ENCODE results near the gene OR4N2.
"Not testable (repeated sequence)": the region's sequence is repeated elsewhere in the genome, so short reads cannot be mapped to it uniquely, and the experiment has no call there.

OR4N2 gene, protein sequence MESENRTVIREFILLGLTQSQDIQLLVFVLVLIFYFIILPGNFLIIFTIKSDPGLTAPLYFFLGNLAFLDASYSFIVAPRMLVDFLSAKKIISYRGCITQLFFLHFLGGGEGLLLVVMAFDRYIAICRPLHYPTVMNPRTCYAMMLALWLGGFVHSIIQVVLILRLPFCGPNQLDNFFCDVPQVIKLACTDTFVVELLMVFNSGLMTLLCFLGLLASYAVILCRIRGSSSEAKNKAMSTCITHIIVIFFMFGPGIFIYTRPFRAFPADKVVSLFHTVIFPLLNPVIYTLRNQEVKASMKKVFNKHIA

GRCh38 chr14:19803470-19803869, at the start of gene OR4N2:
OR4N2 (plus strand) TSS chr14:19803770; CDS start chr14:19827449, 23,679 bp downstream.
- H3K4me3 ChIP-seq; DNase-seq (ENCODE audit: low spot score in 2 of 2); H3K36me3 ChIP-seq (replicated peaks); in situ Hi-C loops (cut with MboI; ENCODE audit: low sequenced_read_pairs); H3K4me1 ChIP-seq; H3K27me3 ChIP-seq (ENCODE audit: low read depth): not testable (repeated sequence)
- peaks cover 22% of the 10 kb centered on the region for H3K9me3 ChIP-seq

- DNase-seq (ENCODE audit: low spot score in 2 of 2), result no peak
- no peak overlapping the region for H3K4me3 ChIP-seq
- H3K4me1 ChIP-seq, result no peaks in the 10 kb centered on the region
- H3K36me3 ChIP-seq (replicated peaks), result no peaks in the 10 kb centered on the region
- peaks cover 11% of the 10 kb centered on the region for H3K9me3 ChIP-seq
- in situ Hi-C loops (cut with MboI; ENCODE audit: low sequenced_read_pairs), result no loop called here
- H3K27me3 ChIP-seq (ENCODE audit: low read depth), result no peaks in the 10 kb centered on the region
Observed at GRCh38 chr14:19754172-19754571, 49.4 kb upstream of the OR4N2 start.

- DNase-seq (ENCODE audit: low spot score in 2 of 2); H3K27me3 ChIP-seq (ENCODE audit: low read depth); H3K4me3 ChIP-seq; H3K36me3 ChIP-seq (replicated peaks); H3K4me1 ChIP-seq; in situ Hi-C loops (cut with MboI; ENCODE audit: low sequenced_read_pairs): not testable (repeated sequence)
- peaks cover 15% of the 10 kb centered on the region for H3K9me3 ChIP-seq
Observed at GRCh38 chr14:19771491-19771890, 32.1 kb upstream of the OR4N2 start.

DNA sequence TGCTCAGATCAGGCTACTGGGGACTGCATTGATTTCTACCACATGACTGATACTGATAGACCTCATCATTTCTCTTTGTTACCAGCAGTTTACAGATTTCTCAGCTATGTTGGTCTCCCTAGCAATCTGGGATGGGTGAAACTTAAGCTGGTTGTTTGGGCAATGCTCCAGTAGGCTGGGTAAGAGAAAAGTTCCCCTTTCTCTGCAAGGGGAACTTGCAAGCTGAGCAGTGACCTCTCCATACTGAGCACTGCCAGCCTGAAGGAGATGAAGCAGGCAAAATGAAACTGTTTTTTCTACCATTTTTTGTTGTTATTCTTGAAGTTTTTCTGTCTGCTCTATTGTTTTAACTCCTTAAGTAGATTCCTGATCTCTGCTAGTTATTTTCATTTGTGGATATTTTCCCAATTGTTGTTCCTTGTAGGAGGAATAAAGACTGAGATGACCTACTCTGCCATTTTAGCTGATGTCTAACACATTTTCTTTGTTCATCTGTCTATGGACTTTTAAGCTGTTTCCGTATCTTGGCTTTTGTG, 31.6 kb upstream of the OR4N2 start:
- DNase-seq (ENCODE audit: low spot score in 2 of 2), result no peak
- in situ Hi-C loops (cut with MboI; ENCODE audit: low sequenced_read_pairs), result no loop called here
- Histone ChIP-seq H3K9me3 (peaks cover 15% of the 10 kb centered on the region), H3K4me3 (no peak overlapping the region), H3K36me3 (replicated peaks) (no peaks in the 10 kb centered on the region), H3K4me1 (no peaks in the 10 kb centered on the region), H3K27me3 (ENCODE audit: low read depth) (no peaks in the 10 kb centered on the region)

- peaks cover 19% of the 10 kb centered on the region for H3K9me3 ChIP-seq
- H3K36me3 ChIP-seq (replicated peaks); H3K4me3 ChIP-seq; DNase-seq (ENCODE audit: low spot score in 2 of 2); H3K4me1 ChIP-seq; in situ Hi-C loops (cut with MboI; ENCODE audit: low sequenced_read_pairs); H3K27me3 ChIP-seq (ENCODE audit: low read depth): not testable (repeated sequence)
Observed at GRCh38 chr14:19772454-19772853, 31.1 kb upstream of the OR4N2 start.

- DNase-seq (ENCODE audit: low spot score in 2 of 2); H3K4me3 ChIP-seq; H3K27me3 ChIP-seq (ENCODE audit: low read depth); H3K36me3 ChIP-seq (replicated peaks); H3K4me1 ChIP-seq; in situ Hi-C loops (cut with MboI; ENCODE audit: low sequenced_read_pairs): not testable (repeated sequence)
- H3K9me3 ChIP-seq, result peaks cover 19% of the 10 kb centered on the region
Observed at GRCh38 chr14:19773204-19773603, 30.4 kb upstream of the OR4N2 start, which contains the start of gene OR4M1. OR4M1 (plus strand) TSS chr14:19773504; CDS start chr14:19780323, 6,819 bp downstream.

GRCh38 chr14:19775587-19775986, 28.0 kb upstream of the OR4N2 start:
- Histone ChIP-seq H3K4me3 (no peak overlapping the region), H3K4me1 (no peaks in the 10 kb centered on the region), H3K27me3 (ENCODE audit: low read depth) (no peaks in the 10 kb centered on the region), H3K9me3 (peaks cover 21% of the 10 kb centered on the region), H3K36me3 (replicated peaks) (no peaks in the 10 kb centered on the region)
- in situ Hi-C loops (cut with MboI; ENCODE audit: low sequenced_read_pairs), result no loop called here
- no peak for DNase-seq (ENCODE audit: low spot score in 2 of 2)

GRCh38 chr14:19785848-19786247, 17.7 kb upstream of the OR4N2 start:
- H3K4me3 ChIP-seq; DNase-seq (ENCODE audit: low spot score in 2 of 2); H3K4me1 ChIP-seq; H3K36me3 ChIP-seq (replicated peaks); H3K27me3 ChIP-seq (ENCODE audit: low read depth); in situ Hi-C loops (cut with MboI; ENCODE audit: low sequenced_read_pairs): not testable (repeated sequence)
- H3K9me3 ChIP-seq, result peaks cover 11% of the 10 kb centered on the region

DNA sequence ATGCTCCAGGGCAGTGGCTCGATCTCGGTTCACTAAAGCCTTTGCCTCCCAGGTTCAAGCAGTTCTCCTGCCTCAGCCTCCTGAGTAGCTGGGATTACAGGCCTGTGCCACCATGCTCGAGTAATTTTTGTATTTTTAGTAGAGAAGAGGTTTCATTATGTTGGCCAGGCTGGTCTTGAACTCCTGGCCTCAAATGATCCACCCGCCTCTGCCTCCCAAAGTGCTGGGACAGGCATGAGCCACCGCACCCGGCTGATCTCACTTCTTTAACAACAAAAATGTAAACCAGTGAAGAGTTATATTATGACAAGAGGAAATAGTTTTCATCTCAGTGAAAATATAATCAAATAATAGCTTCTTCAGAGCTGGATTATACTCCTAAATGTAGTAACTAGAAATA, 16.3 kb upstream of the OR4N2 start:
- DNase-seq (ENCODE audit: low spot score in 2 of 2); H3K27me3 ChIP-seq (ENCODE audit: low read depth); H3K4me3 ChIP-seq; H3K4me1 ChIP-seq; in situ Hi-C loops (cut with MboI; ENCODE audit: low sequenced_read_pairs); H3K36me3 ChIP-seq (replicated peaks): not testable (repeated sequence)
- peaks cover 13% of the 10 kb centered on the region for H3K9me3 ChIP-seq

- H3K4me1 ChIP-seq; DNase-seq (ENCODE audit: low spot score in 2 of 2); in situ Hi-C loops (cut with MboI; ENCODE audit: low sequenced_read_pairs); H3K4me3 ChIP-seq; H3K27me3 ChIP-seq (ENCODE audit: low read depth); H3K36me3 ChIP-seq (replicated peaks): not testable (repeated sequence)
- H3K9me3 ChIP-seq, result peaks cover 13% of the 10 kb centered on the region
Observed at GRCh38 chr14:19788150-19788549, 15.4 kb upstream of the OR4N2 start.

DNA sequence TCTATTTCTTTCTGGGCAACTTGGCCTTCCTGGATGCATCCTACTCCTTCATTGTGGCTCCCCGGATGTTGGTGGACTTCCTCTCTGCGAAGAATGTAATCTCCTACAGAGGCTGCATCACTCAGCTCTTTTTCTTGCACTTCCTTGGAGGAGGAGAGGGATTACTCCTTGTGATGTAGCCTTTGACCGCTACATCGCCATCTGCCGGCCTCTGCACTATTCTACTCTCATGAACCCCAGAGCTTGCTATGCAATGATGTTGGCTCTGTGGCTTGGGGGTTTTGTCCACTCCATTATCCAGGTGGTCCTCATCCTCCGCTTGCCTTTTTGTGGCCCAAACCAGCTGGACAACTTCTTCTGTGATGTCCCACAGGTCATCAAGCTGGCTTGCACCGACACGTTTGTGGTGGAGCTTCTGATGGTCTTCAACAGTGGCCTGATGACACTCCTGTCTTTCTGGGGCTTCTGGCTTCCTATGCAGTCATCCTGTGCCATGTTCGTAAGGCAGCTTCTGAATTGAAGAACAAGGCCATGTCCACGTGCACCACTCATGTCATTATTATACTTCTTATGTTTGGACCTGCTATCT, 7.0 kb upstream of the OR4N2 start:
- DNase-seq (ENCODE audit: low spot score in 2 of 2); H3K4me1 ChIP-seq; H3K27me3 ChIP-seq (ENCODE audit: low read depth); H3K4me3 ChIP-seq; in situ Hi-C loops (cut with MboI; ENCODE audit: low sequenced_read_pairs); H3K36me3 ChIP-seq (replicated peaks): not testable (repeated sequence)
- H3K9me3 ChIP-seq, result peaks cover 17% of the 10 kb centered on the region

DNA sequence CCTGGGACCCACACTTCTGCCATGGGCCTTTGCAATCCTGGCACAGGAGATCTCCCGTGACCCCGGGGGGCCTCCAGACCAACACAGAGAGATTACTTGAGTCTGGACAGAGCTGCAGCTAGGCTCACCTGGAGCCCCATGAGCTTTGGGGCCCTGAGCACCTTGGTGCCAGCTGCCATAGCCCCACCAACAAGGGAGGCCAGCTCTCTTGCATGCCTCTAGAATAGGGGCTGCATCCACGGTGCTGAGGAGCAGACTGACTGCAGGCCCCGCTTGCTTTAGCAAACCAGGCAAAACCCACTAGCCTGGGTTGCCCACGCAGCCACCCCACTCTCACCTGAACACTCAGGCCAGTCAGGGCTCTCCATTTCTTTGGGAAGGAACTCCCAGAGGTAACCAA, 3.7 kb upstream of the OR4N2 start:
- Histone ChIP-seq H3K4me1 (no peaks in the 10 kb centered on the region), H3K36me3 (replicated peaks) (no peaks in the 10 kb centered on the region), H3K4me3 (no peak overlapping the region), H3K9me3 (peaks cover 20% of the 10 kb centered on the region), H3K27me3 (ENCODE audit: low read depth) (no peaks in the 10 kb centered on the region)
- in situ Hi-C loops (cut with MboI; ENCODE audit: low sequenced_read_pairs), result no loop called here
- DNase-seq (ENCODE audit: low spot score in 2 of 2), result no peak

- no peak for DNase-seq (ENCODE audit: low spot score in 2 of 2)
- no peaks in the 10 kb centered on the region for H3K4me1 ChIP-seq
- peaks cover 25% of the 10 kb centered on the region for H3K9me3 ChIP-seq
- no peaks in the 10 kb centered on the region for H3K36me3 ChIP-seq (replicated peaks)
- in situ Hi-C loops (cut with MboI; ENCODE audit: low sequenced_read_pairs), result no loop called here
- H3K27me3 ChIP-seq (ENCODE audit: low read depth), result no peaks in the 10 kb centered on the region
- H3K4me3 ChIP-seq, result no peak overlapping the region
Observed at GRCh38 chr14:19800282-19801117, 3.1 kb upstream of the OR4N2 start.

- H3K4me3 ChIP-seq, result no peak overlapping the region
Observed at GRCh38 chr14:19801118-19801464, 2.5 kb upstream of the OR4N2 start.

More at GRCh38 chr14:19801118-19801464, 2.5 kb upstream of the OR4N2 start:
- H3K9me3 ChIP-seq, result peaks cover 26% of the 10 kb centered on the region
- H3K27me3 ChIP-seq (ENCODE audit: low read depth), result no peaks in the 10 kb centered on the region
- DNase-seq (ENCODE audit: low spot score in 2 of 2), result no peak
- no peaks in the 10 kb centered on the region for H3K4me1 ChIP-seq
- in situ Hi-C loops (cut with MboI; ENCODE audit: low sequenced_read_pairs), result no loop called here
- no peaks in the 10 kb centered on the region for H3K36me3 ChIP-seq (replicated peaks)
